Activated CD8-positive, alpha-beta memory T cell treated with anti-CD3 and anti-CD28 coated beads, Interleukin-2, amount 10 ng/mL, durations not matched to agents 7 days and 5 days (primary cell): Measurements from ENCODE around the gene CES2. TPM values are rescaled to one million over a fixed set of nuclear protein-coding genes. Genes with fewer than 3 reads are reported as not detected.
"Not testable (repeated sequence)": the region's sequence is repeated elsewhere in the genome, so short reads cannot be mapped to it uniquely, and the experiment has no call there.

Source experiments
- ATAC-seq: fragments of 150-1000 bp; cut with Tn5 transposase; one replicate; pipeline ENCODE4 v1.10.0; 2021; ENCODE audit warnings: moderate library complexity
- CTCF ChIA-PET: fragments of 350-600 bp; sonication (Branson Sonifier 250); formaldehyde crosslinking; loops from one replicate; lab custom pipeline; 2021; ENCODE audit warnings: antibody characterized with exemption; lab: Charles Lee
- DNase-seq: peaks from one replicate; pipeline ENCODE4 v3.0.0-alpha.2; 2020
- H3K27ac Mint-ChIP-seq: one replicate; pipeline ENCODE4 v1.8.0; 2021; ENCODE audit warnings: mild to moderate bottlenecking, mixed read lengths
- H3K27me3 Mint-ChIP-seq: one replicate; pipeline ENCODE4 v1.8.0; 2021; ENCODE audit warnings: mixed read lengths
- H3K36me3 Mint-ChIP-seq: one replicate; pipeline ENCODE4 v1.8.0; 2021; ENCODE audit warnings: mild to moderate bottlenecking, mixed read lengths
- H3K4me1 Mint-ChIP-seq: one replicate; pipeline ENCODE4 v1.8.0; 2021; ENCODE audit warnings: mixed read lengths
- H3K4me3 Mint-ChIP-seq: one replicate; pipeline ENCODE4 v1.8.0; 2021; ENCODE audit warnings: mild to moderate bottlenecking, moderate library complexity, mixed read lengths
- H3K9me3 Mint-ChIP-seq: one replicate; pipeline ENCODE4 v1.8.0; 2022; ENCODE audit warnings: low read depth, mixed read lengths
- total RNA-seq, 2 experiments: library from RNA; stranded (reverse); gene quantifications; one replicate each; pipeline ENCODE4 v1.2.3, GENCODE V29; 2021

The CES2 gene
- total RNA-seq, 2 experiments from 2014 or later, result 34.1 to 35.5 TPM

DNA sequence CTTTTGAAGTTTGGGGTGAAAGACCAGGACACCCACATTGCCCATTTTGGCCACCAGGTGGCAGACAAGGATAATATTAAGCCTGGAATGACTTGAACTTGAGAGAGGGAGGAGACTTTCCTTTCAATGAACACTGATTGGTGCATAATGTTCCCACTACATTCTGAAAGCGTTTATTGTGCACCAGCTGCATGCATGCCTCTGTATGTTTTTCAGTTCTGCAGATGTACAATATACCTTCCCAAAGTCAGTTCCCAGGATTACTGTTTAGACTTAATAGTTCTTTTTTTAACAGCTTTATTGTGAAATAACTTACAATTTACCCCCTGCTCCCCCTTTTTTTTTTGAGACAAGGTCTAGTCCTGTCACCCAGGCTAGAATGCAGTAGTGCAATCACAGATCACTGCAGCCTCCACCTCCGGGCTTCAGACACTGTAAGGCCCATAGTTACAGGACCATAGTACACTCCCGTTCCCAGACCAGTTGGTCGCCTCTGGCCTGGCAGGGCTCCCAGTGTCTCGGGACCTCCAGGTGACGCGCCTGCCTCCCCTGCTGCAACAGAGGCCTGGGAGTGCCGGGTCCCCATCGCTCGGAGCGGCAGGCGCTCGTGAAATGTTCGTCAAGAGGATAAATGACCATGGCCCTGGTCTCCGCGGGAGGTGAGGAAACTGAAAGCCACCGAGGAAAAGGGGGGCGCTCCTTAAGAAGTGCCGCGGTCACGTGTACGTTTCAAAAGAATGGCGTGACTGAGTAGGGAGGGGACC, 12.2 kb downstream of the CES2 start:
- peak overlapping the region; percentile 57 for H3K27ac Mint-ChIP-seq
- peak; percentile 88 for ATAC-seq
- H3K9me3 Mint-ChIP-seq, result peaks cover 3% of the 10 kb centered on the region
- H3K36me3 Mint-ChIP-seq, result peaks cover 16% of the 10 kb centered on the region
- peak overlapping the region; percentile 79 for H3K4me3 Mint-ChIP-seq
- peak; percentile 92 for DNase-seq
- CTCF ChIA-PET, result interaction anchor here (0.5 to 6.0 kb wide), 22 partner anchors 11 to 279 kb away, joined by 3 to 34 read pairs (median 4); partner anchors contain the start of genes CES3, CIAO2B and TMEM208
- peaks cover 33% of the 10 kb centered on the region for H3K4me1 Mint-ChIP-seq
- peaks cover 21% of the 10 kb centered on the region for H3K27me3 Mint-ChIP-seq

DNA sequence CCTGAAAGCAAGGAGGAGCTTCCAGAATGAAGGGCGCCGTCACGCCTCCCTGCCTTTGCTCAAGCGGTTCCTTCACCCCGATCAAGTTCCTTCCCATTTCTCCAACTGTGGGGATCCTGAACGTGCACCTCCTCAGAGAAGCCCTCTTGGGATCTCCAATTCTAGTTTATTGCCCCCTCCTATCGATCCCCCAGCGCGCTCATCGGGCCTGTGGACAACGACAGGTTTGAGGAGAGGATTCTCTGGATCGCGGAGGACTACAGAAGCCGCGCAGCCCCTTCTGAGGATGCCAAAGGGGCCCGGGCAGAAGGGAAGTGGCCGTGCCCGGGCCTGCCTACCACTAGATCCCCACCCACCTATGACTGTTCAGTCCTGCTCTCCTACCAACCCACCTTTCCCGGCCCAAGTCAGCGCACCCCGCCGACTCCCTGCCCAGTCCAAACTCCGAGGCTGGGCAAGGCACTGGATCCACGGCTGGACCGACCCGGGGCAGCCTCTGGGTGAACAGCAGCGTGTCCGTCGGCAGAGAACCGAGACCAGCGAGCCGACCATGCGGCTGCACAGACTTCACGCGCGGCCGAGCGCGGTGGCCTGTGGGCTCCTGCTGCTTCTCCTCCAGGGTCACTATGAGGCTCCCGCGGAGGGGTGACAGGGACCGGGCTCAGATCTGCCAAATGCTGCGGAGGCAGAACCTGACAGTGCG, 13.0 kb downstream of the CES2 start:
- Mint-ChIP-seq H3K27ac (peak overlapping the region; percentile 57), H3K36me3 (peaks cover 9% of the 10 kb centered on the region), H3K4me3 (peak overlapping the region; percentile 79), H3K27me3 (peaks cover 21% of the 10 kb centered on the region), H3K9me3 (peaks cover 3% of the 10 kb centered on the region), H3K4me1 (peaks cover 33% of the 10 kb centered on the region)
- DNase-seq, result no peak
- CTCF ChIA-PET, result interaction anchor here (1.0 to 6.0 kb wide), 11 partner anchors 11 to 236 kb away, joined by 3 to 34 read pairs (median 4); partner anchors contain the start of genes CES3 and CIAO2B
- ATAC-seq, result peak; percentile 28

DNA sequence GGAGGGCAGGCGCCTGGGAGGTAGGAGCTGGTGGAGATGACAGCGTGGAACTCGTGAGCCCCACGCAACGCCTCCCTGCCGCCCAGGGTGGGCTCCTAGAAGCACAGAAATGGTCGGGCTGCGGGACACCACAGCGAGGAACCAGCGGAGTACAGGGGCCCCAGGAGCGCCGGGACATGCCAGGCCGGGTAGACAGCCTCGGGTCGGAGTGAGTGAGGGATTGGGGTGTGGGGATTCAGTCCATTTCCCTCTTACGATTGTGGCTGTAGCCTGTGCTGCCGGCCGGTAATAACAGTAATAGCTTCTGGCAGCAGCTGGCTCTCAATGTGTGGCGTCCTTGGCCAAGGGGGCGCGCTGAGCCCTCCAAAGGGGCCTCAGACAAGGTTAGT, 13.5 kb downstream of the CES2 start:
- peaks cover 35% of the 10 kb centered on the region for H3K4me1 Mint-ChIP-seq
- peak overlapping the region; percentile 79 for H3K4me3 Mint-ChIP-seq
- H3K36me3 Mint-ChIP-seq, result peaks cover 9% of the 10 kb centered on the region
- peaks cover 26% of the 10 kb centered on the region for H3K27me3 Mint-ChIP-seq
- H3K27ac Mint-ChIP-seq, result no peak overlapping the region
- H3K9me3 Mint-ChIP-seq, result peaks cover 3% of the 10 kb centered on the region
- CTCF ChIA-PET, result interaction anchor here (1.0 to 6.0 kb wide), 6 partner anchors 10 to 278 kb away, joined by 3 to 34 read pairs (median 4); partner anchors contain the start of genes CES3 and TMEM208
- DNase-seq (no peak), ATAC-seq (no peak)

DNA sequence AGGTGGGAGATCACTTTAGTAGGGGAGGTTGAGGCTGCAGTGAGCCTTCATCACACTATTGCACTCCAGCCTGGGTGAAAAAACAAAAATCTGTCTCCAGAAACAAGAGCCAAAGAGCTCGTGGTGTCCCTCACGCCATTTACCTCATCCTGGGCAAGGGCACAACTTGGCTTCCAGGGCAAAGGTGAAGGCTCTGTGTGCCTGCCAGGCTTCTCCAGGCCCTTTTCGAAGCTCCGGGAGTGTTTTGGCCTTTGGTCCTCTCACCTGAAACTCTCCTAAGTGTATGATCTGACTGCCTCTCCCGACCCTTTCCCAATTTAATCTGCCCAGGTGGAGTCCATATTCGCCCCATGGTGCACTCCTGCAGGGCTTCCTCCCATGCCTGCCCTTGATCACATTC, 14.2 kb downstream of the CES2 start:
- Mint-ChIP-seq H3K36me3 (peaks cover 9% of the 10 kb centered on the region), H3K27me3 (peaks cover 28% of the 10 kb centered on the region), H3K9me3 (peaks cover 3% of the 10 kb centered on the region), H3K4me1 (peaks cover 39% of the 10 kb centered on the region), H3K27ac (no peak overlapping the region), H3K4me3 (no peak overlapping the region)
- DNase-seq (no peak), ATAC-seq (no peak)
- CTCF ChIA-PET, result interaction anchor here (1.0 to 6.0 kb wide), 5 partner anchors 9 to 278 kb away, joined by 3 to 34 read pairs (median 6); partner anchors contain the start of genes CES3 and TMEM208

DNA sequence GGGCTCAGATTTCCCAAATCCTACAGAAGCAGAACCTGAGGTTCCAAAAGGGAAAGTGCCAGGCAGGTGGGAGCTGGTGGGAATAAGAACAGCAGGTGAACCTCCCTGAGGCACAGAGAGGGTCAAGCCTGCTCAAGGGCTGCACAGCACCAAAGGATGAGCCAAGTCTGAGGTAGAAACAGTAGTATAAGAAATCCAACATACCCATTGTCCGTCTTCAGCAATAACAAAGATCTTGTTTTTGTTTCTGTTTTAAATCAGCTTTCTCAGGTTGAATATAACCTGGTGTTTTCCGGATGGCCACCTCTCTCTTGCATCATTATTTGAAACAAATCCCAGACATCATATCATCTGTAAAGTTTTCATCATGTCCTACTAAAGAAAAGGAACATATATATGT, 15.1 kb downstream of the CES2 start:
- Mint-ChIP-seq H3K9me3 (peaks cover 3% of the 10 kb centered on the region), H3K36me3 (peaks cover 9% of the 10 kb centered on the region), H3K4me3 (no peak overlapping the region), H3K27ac (no peak overlapping the region), H3K4me1 (peaks cover 39% of the 10 kb centered on the region), H3K27me3 (peaks cover 28% of the 10 kb centered on the region)
- DNase-seq (no peak), ATAC-seq (no peak)
- CTCF ChIA-PET, result interaction anchor here (1.3 to 6.0 kb wide), 5 partner anchors 8 to 277 kb away, joined by 3 to 34 read pairs (median 6); partner anchors contain the start of genes CES3 and TMEM208

DNA sequence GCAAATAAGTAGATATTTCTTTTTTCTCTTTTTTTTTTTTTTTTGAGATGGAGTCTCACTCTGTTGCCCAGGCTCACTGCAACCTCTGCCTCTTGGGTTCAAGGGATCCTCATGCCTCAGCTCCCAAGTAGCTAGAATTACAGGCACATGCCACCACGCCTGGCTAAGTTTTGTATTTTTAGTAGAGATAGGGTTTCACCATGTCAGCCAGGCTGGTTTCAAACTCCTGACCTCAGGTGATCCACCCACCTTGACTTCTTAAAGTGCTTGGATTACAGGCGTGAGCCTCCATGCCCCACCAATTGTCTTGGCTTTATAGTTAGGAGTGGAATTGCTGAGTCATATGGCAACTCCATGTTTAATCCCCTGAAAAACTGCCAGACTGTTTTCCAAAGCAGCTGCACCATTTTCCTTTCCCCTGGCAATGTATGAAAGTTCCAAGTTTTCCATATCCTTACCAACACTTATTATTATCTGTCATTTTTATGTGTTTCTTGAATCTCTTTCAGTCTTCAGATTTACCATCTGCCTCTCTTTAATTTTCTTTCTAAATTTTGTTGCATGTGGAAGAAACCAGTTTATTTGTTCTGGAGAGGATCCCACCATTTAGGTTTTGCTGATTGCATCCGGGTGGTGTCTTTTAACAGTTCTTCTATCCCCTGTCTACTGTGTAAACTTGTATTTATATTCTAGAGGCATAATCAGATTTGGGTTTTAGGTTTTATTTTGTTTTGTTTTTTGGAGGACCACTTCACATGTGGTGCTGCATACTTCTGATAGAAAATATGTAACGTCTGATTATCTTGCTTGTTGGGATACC, 15.9 kb downstream of the CES2 start:
- Mint-ChIP-seq H3K9me3 (peaks cover 3% of the 10 kb centered on the region), H3K27ac (no peak overlapping the region), H3K4me3 (no peak overlapping the region), H3K4me1 (peaks cover 39% of the 10 kb centered on the region), H3K36me3 (peaks cover 9% of the 10 kb centered on the region), H3K27me3 (peaks cover 28% of the 10 kb centered on the region)
- CTCF ChIA-PET, result interaction anchor here (0.9 to 6.0 kb wide), 5 partner anchors 8 to 234 kb away, joined by 3 to 34 read pairs (median 6); partner anchors contain the start of gene CES3
- DNase-seq, result no peak
- ATAC-seq, result no peak

DNA sequence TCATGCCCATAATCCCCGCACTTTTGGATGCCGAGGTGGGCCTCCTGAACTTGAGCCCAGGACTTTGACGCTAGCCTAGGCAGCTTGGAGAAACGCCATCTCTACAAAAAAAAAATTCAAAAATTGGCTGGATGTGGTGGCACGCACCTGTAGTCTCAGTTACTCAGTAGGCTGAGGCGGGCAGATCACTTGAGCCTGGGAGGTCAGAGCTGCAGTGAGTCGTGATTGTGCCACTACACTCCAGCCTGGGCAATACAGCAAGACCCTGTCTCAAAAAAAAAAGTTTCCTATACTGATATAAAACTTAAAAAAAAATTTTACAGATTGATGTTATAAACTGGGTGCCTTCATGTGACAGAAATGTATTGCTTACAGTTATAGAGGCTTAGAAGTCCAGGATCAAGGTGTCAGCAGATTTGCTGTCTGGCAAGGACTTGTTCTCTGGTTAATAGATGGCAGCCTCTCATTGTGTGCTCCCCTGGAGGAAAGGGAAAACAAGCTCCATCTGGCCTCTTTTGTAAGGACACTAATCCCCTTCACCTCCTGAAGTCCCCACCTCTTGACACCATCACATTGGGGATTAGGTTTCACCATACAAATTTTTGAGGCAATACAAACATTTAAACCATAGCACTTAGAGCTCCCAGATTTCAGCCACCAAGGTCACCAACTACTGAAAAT, 17.3 kb downstream of the CES2 start:
- peaks cover 34% of the 10 kb centered on the region for H3K4me1 Mint-ChIP-seq
- peaks cover 3% of the 10 kb centered on the region for H3K9me3 Mint-ChIP-seq
- CTCF ChIA-PET, result interaction anchor here (1.0 to 2.3 kb wide), 14 partner anchors 8 to 475 kb away, joined by 3 to 8 read pairs (median 4); partner anchors contain the start of gene CES3
- ATAC-seq (no peak), DNase-seq (no peak)
- H3K27me3 Mint-ChIP-seq, result peaks cover 28% of the 10 kb centered on the region
- H3K4me3 Mint-ChIP-seq, result no peak overlapping the region
- peaks cover 9% of the 10 kb centered on the region for H3K36me3 Mint-ChIP-seq
- H3K27ac Mint-ChIP-seq, result no peak overlapping the region

DNA sequence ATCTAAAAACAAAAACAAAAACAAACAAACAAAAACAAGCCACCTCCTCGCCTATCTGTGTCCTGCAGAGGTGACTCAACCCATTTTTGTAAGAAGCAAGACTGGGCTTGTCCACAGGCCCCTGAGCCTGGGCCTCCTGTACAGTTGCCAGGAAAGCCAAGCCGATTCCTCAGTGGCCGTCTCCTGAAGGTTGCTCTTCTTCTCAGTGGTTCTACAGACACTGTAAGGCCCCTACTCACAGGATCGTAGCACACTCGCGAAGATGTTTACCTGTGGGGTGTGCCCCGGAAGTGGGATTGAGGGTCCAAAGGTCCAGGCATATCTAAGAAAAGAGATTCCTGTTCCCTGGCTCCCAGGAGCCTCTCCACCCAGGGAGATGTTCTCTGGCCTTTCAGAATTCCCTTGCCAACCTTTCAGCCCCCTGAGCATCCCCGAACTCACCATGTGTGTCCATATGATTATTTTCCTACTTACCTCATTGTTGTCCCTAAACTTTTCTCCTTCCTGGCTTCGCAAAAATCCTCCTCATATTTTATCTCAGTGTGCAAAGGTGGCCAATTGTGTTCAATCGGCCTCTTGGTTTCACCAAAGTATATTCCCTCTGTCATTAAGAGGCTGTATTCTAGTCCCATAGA, 18.3 kb downstream of the CES2 start:
- H3K4me1 Mint-ChIP-seq, result peaks cover 36% of the 10 kb centered on the region
- peaks cover 9% of the 10 kb centered on the region for H3K36me3 Mint-ChIP-seq
- H3K27ac Mint-ChIP-seq, result no peak overlapping the region
- no peak overlapping the region for H3K4me3 Mint-ChIP-seq
- DNase-seq (no peak), ATAC-seq (no peak)
- H3K9me3 Mint-ChIP-seq, result peaks cover 3% of the 10 kb centered on the region
- peaks cover 23% of the 10 kb centered on the region for H3K27me3 Mint-ChIP-seq
- CTCF ChIA-PET, result interaction anchor here (0.5 to 2.3 kb wide), 36 partner anchors 7 to 488 kb away, joined by 3 to 13 read pairs (median 4); partner anchors contain the start of genes B3GNT9, CES3, FBXL8 and HSF4

DNA sequence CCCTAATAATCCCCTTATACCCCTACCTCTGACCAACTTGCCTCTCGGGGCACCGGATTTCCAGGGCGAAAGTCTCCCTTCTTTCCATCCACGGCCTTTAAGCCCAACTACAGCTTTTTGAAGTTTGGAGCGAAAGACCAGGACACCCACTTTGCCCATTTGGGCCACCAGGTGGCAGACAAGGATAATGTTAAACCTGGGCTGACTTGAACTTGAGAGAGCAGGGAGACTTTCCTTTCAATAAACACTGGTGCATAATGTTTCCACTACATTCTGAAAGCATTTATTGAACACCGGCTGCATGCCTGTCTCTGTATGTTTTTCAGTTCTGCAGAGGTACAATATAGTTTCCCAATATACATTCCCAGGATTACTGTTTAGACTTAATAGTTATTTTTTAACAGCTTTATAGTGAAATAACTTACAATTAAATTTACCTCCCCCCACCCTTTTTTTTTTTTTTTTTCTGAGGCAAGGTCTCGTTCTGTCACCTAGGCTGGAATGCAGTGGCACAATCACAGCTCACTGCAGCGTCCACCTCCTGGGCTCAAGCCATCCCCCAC, 18.9 kb downstream of the CES2 start:
- CTCF ChIA-PET, result interaction anchor here (0.5 to 2.3 kb wide), 32 partner anchors 11 to 488 kb away, joined by 3 to 13 read pairs (median 4); partner anchors contain the start of genes B3GNT9, FBXL8, HSF4 and PDP2
- H3K27me3 Mint-ChIP-seq, result peaks cover 21% of the 10 kb centered on the region
- ATAC-seq, result peak; percentile 89

DNA sequence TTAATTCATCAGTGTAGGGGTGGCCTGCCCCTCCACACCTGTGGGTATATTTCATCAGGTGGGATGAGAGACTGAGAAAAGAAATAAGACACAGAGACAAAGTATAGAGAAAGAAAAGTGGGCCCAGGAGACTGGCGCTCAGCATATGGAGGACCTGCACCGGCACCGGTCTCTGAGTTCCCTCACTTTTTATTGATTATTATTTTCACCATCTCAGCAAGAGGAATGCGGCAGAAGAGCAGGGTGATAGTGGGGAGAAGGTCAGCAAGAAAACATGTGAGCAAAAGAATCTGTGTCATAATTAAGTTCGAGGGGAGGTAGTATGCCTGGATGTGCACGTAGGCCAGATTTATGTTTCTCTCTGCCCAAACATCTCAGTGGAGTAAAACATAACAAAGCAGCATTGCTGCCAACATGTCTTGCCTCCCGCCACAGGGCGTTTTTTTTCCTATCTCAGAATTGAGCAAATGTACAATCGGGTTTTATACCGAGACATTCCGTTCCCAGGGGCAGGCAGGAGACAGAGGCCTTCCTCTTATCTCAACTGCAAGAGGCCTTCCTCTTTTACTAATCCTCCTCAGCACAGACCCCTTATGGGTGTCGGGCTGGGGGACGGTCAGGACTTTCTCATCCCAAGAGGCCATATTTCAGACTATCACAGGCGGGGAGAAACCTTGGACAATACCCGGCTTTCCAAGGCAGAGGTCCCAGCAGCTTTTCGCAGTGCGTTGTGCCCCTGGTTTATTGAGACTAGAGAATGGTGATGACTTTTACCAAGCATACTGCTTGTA, 20.2 kb downstream of the CES2 start:
- not testable (repeated sequence) for DNase-seq, H3K9me3 Mint-ChIP-seq, ATAC-seq, H3K4me3 Mint-ChIP-seq, H3K36me3 Mint-ChIP-seq, H3K27ac Mint-ChIP-seq
- H3K27me3 Mint-ChIP-seq, result peaks cover 15% of the 10 kb centered on the region
- CTCF ChIA-PET, result interaction anchor here (1.3 to 7.4 kb wide), 3 partner anchors 12 to 204 kb away, joined by 3 to 86 read pairs (median 15); partner anchors contain the start of genes FBXL8 and TRADD
- H3K4me1 Mint-ChIP-seq, result peaks cover 31% of the 10 kb centered on the region

More for the DNA sequence above, 18.9 kb downstream of the CES2 start:
- H3K9me3 Mint-ChIP-seq, result peaks cover 3% of the 10 kb centered on the region
- DNase-seq, result peak; percentile 88
- H3K4me3 Mint-ChIP-seq, result no peak overlapping the region
- H3K27ac Mint-ChIP-seq, result no peak overlapping the region
- peaks cover 40% of the 10 kb centered on the region for H3K4me1 Mint-ChIP-seq
- H3K36me3 Mint-ChIP-seq, result peaks cover 9% of the 10 kb centered on the region

DNA sequence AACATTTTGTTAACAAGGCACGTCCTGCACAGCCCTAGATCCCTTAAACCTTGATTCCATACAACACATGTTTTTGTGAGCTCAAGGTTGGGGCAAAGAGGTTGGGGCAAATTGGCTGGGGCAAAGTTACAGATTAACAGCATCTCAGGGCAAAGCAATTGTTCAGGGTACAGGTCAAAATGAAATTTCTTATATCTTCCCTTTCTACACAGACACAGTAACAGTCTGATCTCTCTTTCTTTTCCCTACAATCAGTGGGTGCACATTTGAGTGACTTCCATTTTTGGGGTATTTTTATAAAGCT, 20.8 kb downstream of the CES2 start:
- not testable (repeated sequence) for ATAC-seq, H3K36me3 Mint-ChIP-seq, DNase-seq, H3K9me3 Mint-ChIP-seq, H3K27ac Mint-ChIP-seq, H3K4me3 Mint-ChIP-seq
- CTCF ChIA-PET, result interaction anchor here (1.3 to 7.4 kb wide), 4 partner anchors 12 to 204 kb away, joined by 3 to 86 read pairs (median 17); partner anchors contain the start of genes FBXL8 and TRADD
- Mint-ChIP-seq H3K27me3 (peaks cover 15% of the 10 kb centered on the region), H3K4me1 (peaks cover 33% of the 10 kb centered on the region)
